Left colon (tissue), 2 donors: ENCODE measurements around the gene RAMAC. TPM values are rescaled to one million over a fixed set of nuclear protein-coding genes. Genes with fewer than 3 reads are reported as not detected.
"Not testable (repeated sequence)": the region's sequence is repeated elsewhere in the genome, so short reads cannot be mapped to it uniquely, and the experiment has no call there.

Experiments used
- ATAC-seq: fragments of 200-7000 bp; cut with Tn5 transposase; one replicate; pipeline ENCODE4 v1.9.1; 2020; ENCODE audit warnings: mild to moderate bottlenecking, moderate library complexity
- DNase-seq, 2 donors: peaks; one replicate each; pipeline ENCODE4 v3.0.0-alpha.2; 2020
- intact Hi-C, 2 donors: fragments of 100-400 bp; cut with DNase I in 1 of 2; cut with micrococcal nuclease in 1 of 2; formaldehyde crosslinking; loops; one replicate each; pipeline versions ENCODE4 v1.11.2 to v1.14.0; 2022; cut with DNase I, micrococcal nuclease
- long read RNA-seq: library from polyadenylated mRNA; unstranded; transcript quantifications from one replicate; pipeline ENCODE4 v2.0.0, GENCODE V29; 2021
- total RNA-seq, 2 donors: library from RNA; stranded (reverse); fragmentation: NEBNext Ultra II Directional; extraction: Animal tissue kit (Norgen Biotek cat#: 25700); gene quantifications; one replicate each; pipeline ENCODE4 v1.2.1, GENCODE V29; 2021
- donor health status: DM: no; HTN: no; CAD: no.
- donor health status: DM: yes; HTN: yes; CAD: no.

The RAMAC gene
- 10 to 100 TPM; 21.9 to 22.5 TPM for total RNA-seq
- long read RNA-seq, transcript RAMAC-201 (4 exons, 1,568 nt) = major isoform, 47 of 48 reads
- long read RNA-seq, partial matches to known transcripts = 0 of 48 reads
- long read RNA-seq, other reads (novel, unspliced or antisense) = 1 of 48 reads

GRCh38 chr15:82985688-82986441, at the start of gene RAMAC:
Gene RAMAC (plus strand): TSS chr15:82986210. CDS start chr15:82989019, 2,809 bp downstream.
- intact Hi-C loops = no loop called here
- peak; percentile 94 to 95 for DNase-seq
- peak; percentile 98 for ATAC-seq

- ATAC-seq (no peak), DNase-seq (no peak)
- intact Hi-C loops = no loop called here
These were observed 48.9 kb upstream of the RAMAC start for GRCh38 chr15:82936966-82937711.

- intact Hi-C loops = no loop called here
- DNase-seq = no peak
- no peak for ATAC-seq
These were observed 48.3 kb upstream of the RAMAC start for GRCh38 chr15:82937712-82938058.

- ATAC-seq = not testable (repeated sequence)
These were observed 46.3 kb upstream of the RAMAC start for GRCh38 chr15:82939678-82940077.

GRCh38 chr15:82942691-82943090, 43.3 kb upstream of the RAMAC start:
- intact Hi-C loops = no loop called here
- no peak for ATAC-seq
- no peak for DNase-seq

More at GRCh38 chr15:82939678-82940077, 46.3 kb upstream of the RAMAC start:
- intact Hi-C loops, DNase-seq: not testable (repeated sequence)

GRCh38 chr15:82943176-82943575, 42.8 kb upstream of the RAMAC start:
- ATAC-seq (no peak), DNase-seq (no peak)
- intact Hi-C loops = no loop called here

- intact Hi-C loops = no loop called here
- ATAC-seq (no peak), DNase-seq (no peak)
These were observed 42.0 kb upstream of the RAMAC start for GRCh38 chr15:82944056-82944455.

GRCh38 chr15:82944821-82945220, 41.2 kb upstream of the RAMAC start:
- intact Hi-C loops = no loop called here
- DNase-seq (no peak), ATAC-seq (no peak)

DNA sequence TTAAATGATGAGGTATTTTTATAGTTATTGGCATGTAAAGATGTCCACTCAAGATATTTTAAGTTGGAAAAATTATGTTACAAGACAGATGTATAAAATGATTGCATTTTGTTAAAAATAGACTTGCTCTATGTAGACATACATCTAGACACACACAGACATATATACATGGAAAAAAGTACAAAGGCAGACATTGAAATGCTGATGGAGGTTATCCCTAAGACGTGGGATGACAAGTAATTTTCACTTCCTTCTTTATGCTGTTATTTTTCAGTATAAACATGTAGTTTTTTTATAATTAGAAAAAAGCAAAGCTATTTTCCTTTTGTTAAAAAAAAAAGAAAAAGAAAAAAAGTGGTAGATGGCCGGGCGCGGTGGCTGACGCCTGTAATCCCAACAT, 40.7 kb upstream of the RAMAC start:
- ATAC-seq = no peak

GRCh38 chr15:82946155-82946701, 39.8 kb upstream of the RAMAC start:
- intact Hi-C loops = no loop called here

More for the DNA sequence above, 40.7 kb upstream of the RAMAC start:
- DNase-seq = no peak
- intact Hi-C loops = no loop called here

DNA sequence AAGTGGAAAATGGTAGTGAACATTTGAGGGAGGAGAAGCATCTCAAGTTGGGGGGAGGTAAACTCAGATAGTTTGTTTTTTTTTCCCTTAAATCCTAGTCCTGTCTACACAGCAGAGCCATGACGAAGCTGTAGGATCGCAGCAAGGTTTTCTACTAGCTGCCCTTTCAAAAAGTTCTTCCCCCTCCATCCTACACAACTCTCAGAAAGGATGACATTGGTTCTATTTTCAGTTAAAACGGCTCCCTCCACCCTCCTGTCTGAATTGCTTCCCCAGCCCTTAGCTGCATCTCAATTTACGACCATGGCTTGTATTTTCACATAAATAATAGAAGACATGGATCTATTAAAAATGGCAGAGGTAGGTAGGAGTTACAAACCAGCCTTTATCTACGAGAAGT, 35.7 kb upstream of the RAMAC start:
- intact Hi-C loops = no loop called here
- no peak for DNase-seq
- no peak for ATAC-seq

More at GRCh38 chr15:82946155-82946701, 39.8 kb upstream of the RAMAC start:
- DNase-seq (no peak), ATAC-seq (no peak)

GRCh38 chr15:82950746-82951370, 35.2 kb upstream of the RAMAC start:
- no peak for ATAC-seq
- no peak for DNase-seq
- intact Hi-C loops = no loop called here

GRCh38 chr15:82951472-82952157, 34.4 kb upstream of the RAMAC start:
- ATAC-seq = no peak
- intact Hi-C loops = no loop called here
- DNase-seq = no peak

- ATAC-seq = peak; percentile 60
- intact Hi-C loops = no loop called here
These were observed 33.6 kb upstream of the RAMAC start, which contains the start of gene HOMER2 for GRCh38 chr15:82952158-82953081. Gene HOMER2 (minus strand): TSS chr15:82952720. CDS start chr15:82952535, 185 bp downstream.

DNA sequence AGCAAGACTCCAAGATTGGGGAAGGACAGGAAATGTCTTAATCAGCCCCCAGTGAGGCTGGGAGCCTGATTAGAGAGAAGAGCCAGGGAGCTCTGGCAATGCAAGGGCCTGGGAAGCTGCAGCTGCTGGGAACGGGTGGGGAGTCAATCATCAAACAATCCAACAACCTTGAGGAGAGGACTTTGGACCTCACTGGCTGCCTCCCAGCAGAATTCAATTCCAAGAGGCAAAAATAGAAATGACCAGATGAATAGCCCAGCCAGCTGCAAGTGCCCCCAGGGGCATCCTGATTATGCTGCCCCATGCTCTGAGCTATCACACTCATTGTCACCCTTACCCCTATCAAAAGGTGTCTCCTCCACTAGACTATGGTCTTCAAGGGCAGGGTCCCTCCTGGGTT, 27.4 kb upstream of the RAMAC start:
- ATAC-seq = no peak
- intact Hi-C loops = no loop called here
- DNase-seq = no peak

More at GRCh38 chr15:82952158-82953081, 33.6 kb upstream of the RAMAC start, which contains the start of gene HOMER2:
- peak; percentile 26 to 27 for DNase-seq

DNA sequence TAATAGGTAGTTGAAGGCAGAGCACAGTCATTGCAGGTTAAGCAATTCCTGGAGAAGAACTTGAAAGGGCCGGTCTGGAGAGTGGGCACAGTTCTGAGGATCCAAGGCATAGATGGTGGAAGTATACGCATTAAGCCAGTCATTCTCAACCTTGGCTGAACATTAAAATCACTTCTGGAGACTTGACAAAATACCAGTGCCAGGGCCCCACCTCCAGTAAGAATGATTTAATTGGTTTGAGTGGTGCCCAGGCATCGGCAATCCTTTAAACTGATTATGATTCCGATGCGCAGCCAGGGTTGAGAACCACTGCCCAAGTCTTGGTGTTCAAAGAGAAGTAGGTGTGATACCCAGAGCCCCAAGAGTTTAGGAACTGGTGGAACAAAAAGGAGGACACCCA, 26.6 kb upstream of the RAMAC start:
- ATAC-seq (no peak), DNase-seq (no peak)
- intact Hi-C loops = no loop called here

DNA sequence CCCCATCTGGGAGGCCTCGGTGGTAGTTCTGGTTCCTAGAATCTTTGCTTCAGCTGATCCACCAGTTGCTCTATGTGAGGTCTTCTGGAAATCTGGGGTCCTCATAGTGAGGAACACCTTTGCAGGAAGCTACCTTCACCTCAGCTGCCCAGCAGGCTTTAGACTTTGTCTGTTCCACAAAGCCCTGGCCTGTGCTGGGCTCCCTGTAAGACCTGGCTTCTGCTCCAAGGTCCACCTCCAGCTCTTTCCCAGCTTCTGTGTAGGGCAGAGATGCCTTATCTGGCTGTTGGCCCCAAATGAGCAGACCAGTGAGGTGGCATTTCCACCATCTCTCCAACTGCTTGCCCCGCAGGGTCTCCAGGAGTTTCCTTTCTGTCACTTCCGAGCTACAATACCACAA, 25.2 kb upstream of the RAMAC start:
- ATAC-seq (no peak), DNase-seq (no peak)
- intact Hi-C loops = no loop called here
